MM.1S (cell line): ENCODE results near the gene ZNF384.

ENCODE experiments used
- EZH2 ChIP-seq: fragments of 300-600 bp; sonication (generic); optimal IDR thresholded peaks from 2 replicates; pipeline ENCODE3; 2017; ENCODE audit warnings: low read depth, mild to moderate bottlenecking, antibody characterized with exemption, low read length, mixed read lengths
- EZH2phosphoT487 ChIP-seq: fragments of 300-600 bp; sonication (generic); IDR thresholded peaks from 2 replicates; pipeline ENCODE4 v1.6.1; 2018; ENCODE audit warnings: antibody characterized with exemption, low read length
- TF ChIP-seq, protein P1 (sequence below): fragments of 300-600 bp; sonication (generic); IDR thresholded peaks from 2 replicates; pipeline ENCODE4 v1.5.1; 2016; ENCODE audit warnings: antibody characterized with exemption, low read length, mixed read lengths

- TF ChIP-seq, protein P1, sequence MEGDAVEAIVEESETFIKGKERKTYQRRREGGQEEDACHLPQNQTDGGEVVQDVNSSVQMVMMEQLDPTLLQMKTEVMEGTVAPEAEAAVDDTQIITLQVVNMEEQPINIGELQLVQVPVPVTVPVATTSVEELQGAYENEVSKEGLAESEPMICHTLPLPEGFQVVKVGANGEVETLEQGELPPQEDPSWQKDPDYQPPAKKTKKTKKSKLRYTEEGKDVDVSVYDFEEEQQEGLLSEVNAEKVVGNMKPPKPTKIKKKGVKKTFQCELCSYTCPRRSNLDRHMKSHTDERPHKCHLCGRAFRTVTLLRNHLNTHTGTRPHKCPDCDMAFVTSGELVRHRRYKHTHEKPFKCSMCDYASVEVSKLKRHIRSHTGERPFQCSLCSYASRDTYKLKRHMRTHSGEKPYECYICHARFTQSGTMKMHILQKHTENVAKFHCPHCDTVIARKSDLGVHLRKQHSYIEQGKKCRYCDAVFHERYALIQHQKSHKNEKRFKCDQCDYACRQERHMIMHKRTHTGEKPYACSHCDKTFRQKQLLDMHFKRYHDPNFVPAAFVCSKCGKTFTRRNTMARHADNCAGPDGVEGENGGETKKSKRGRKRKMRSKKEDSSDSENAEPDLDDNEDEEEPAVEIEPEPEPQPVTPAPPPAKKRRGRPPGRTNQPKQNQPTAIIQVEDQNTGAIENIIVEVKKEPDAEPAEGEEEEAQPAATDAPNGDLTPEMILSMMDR, result no peak
- TF ChIP-seq EZH2 (no peak), EZH2phosphoT487 (no peak)
These were observed 68.9 kb downstream of the ZNF384 start for GRCh38 chr12:6620137-6620884.
